HG03196 (cell line): ENCODE results near the gene CCNK.

ENCODE experiments used
- ATAC-seq: cut with Tn5 transposase; IDR thresholded peaks from one replicate; pipeline ENCODE4 v1.9.1; 2021; ENCODE audit not compliant: unreplicated experiment

CCNK gene

GRCh38 chr14:99465288-99465687, 15.9 kb upstream of the CCNK start:
- no peak for ATAC-seq

- ATAC-seq, result no peak
Measured at GRCh38 chr14:99466758-99467157, 14.5 kb upstream of the CCNK start.

- ATAC-seq, result no peak
Measured at GRCh38 chr14:99467336-99468078, 13.7 kb upstream of the CCNK start.

GRCh38 chr14:99468081-99468480, 13.1 kb upstream of the CCNK start:
- ATAC-seq, result no peak

- ATAC-seq, result no peak
Measured at GRCh38 chr14:99468836-99469592, 12.2 kb upstream of the CCNK start.

- ATAC-seq, result no peak
Measured at GRCh38 chr14:99471731-99472130, 9.5 kb upstream of the CCNK start.

- no peak for ATAC-seq
Measured at GRCh38 chr14:99472937-99473336, 8.3 kb upstream of the CCNK start.

- no peak for ATAC-seq
Measured at GRCh38 chr14:99473458-99473857, 7.8 kb upstream of the CCNK start.

GRCh38 chr14:99475179-99475578, 6.0 kb upstream of the CCNK start:
- ATAC-seq, result no peak

- ATAC-seq, result no peak
Measured at GRCh38 chr14:99475660-99476059, 5.5 kb upstream of the CCNK start.

- ATAC-seq, result no peak
Measured at GRCh38 chr14:99476864-99477263, 4.3 kb upstream of the CCNK start.

GRCh38 chr14:99478128-99478527, 3.1 kb upstream of the CCNK start:
- ATAC-seq, result no peak

GRCh38 chr14:99479160-99479905, 1.9 kb upstream of the CCNK start:
- ATAC-seq, result no peak

GRCh38 chr14:99479906-99480869, 1.0 kb upstream of the CCNK start, which contains the start of gene SETD3:
TSS of gene SETD3 (minus strand) at chr14:99480859. CDS start at chr14:99465805, 15,054 bp downstream.
- ATAC-seq, result peak; percentile 4

GRCh38 chr14:99481745-99482099, 513 bp downstream of the CCNK start:
- no peak for ATAC-seq

GRCh38 chr14:99484106-99484505, 2.9 kb downstream of the CCNK start:
- no peak for ATAC-seq

- ATAC-seq, result no peak
Measured at GRCh38 chr14:99497341-99497740, 16.1 kb downstream of the CCNK start.

- no peak for ATAC-seq
Measured at GRCh38 chr14:99497894-99498293, 16.7 kb downstream of the CCNK start.

GRCh38 chr14:99502989-99503421, 21.8 kb downstream of the CCNK start:
- no peak for ATAC-seq

- no peak for ATAC-seq
Measured at GRCh38 chr14:99503848-99504453, 22.7 kb downstream of the CCNK start.
